Ishikawa (cell line): ENCODE measurements around the gene TUBGCP2.

Experiments used
- CREB1 ChIP-seq: IDR thresholded peaks from 2 replicates; pipeline ENCODE4 v1.6.1; 2012; ENCODE audit warnings: low read depth
- EGR1 ChIP-seq: IDR thresholded peaks from 2 replicates; pipeline ENCODE4 v1.6.1; 2012
- EP300 ChIP-seq: IDR thresholded peaks from 2 replicates; pipeline ENCODE4 v1.6.1; 2012; ENCODE audit warnings: borderline replicate concordance
- RAD21 ChIP-seq: IDR thresholded peaks from 2 replicates; pipeline ENCODE4 v1.6.1; 2012; ENCODE audit warnings: low read depth
- TAF1 ChIP-seq: IDR thresholded peaks from 2 replicates; pipeline ENCODE4 v1.6.1; 2012; ENCODE audit warnings: low read depth, mild to moderate bottlenecking
- TEAD4 ChIP-seq: IDR thresholded peaks from 2 replicates; pipeline ENCODE4 v1.6.1; 2012
- TF ChIP-seq, protein P1 (sequence below): IDR thresholded peaks from 2 replicates; pipeline ENCODE4 v1.6.1; 2012

DNA sequence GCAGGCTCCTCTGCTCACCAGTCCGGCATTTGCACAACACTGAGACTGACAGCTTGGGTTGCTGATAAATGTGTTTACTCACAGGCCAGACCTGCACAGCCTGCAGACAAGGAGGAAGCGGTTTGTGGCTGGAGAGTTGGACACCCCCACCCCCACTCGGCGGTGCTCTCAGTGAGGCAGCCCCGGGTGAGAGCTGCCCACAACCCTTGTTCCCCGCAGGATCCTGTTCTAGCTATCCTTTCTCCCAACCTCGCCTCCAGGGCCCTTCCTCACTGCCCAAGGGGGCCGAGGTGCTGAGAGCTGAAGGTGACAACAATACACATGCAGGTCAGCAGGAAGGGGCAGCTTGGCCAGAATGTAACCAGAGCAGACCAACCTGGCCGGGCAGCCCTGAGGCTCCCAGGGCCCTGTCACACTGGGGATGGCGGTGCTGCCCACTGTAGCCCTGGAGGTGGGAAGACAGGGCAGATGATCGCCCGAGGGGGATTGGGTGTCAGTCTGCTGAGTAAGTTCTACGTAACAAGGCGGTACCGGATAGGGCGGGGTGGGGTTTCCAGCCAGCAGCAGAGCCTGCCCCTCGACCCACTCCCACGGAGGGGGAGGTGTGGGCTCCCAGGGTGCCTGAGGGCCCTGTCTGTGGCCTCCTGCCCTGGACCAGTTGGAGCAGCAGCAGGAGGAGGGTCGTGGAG, 30.0 kb downstream of the TUBGCP2 start:
- TF ChIP-seq TEAD4 (no peak), EGR1 (no peak), TAF1 (no peak), EP300 (no peak), RAD21 (no peak), CREB1 (no peak)
- TF ChIP-seq, protein P1, sequence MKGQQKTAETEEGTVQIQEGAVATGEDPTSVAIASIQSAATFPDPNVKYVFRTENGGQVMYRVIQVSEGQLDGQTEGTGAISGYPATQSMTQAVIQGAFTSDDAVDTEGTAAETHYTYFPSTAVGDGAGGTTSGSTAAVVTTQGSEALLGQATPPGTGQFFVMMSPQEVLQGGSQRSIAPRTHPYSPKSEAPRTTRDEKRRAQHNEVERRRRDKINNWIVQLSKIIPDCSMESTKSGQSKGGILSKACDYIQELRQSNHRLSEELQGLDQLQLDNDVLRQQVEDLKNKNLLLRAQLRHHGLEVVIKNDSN: no peak
